K562 (cell line): ENCODE data around the gene SAMD9. TPM values are rescaled to one million over a fixed set of nuclear protein-coding genes. Genes with fewer than 3 reads are reported as not detected.

ENCODE experiments used
- HMG20A ChIP-seq: fragments of 450-650 bp; formaldehyde crosslinking; conservative IDR thresholded peaks from 2 replicates; pipeline ENCODE4 v1.4.0; 2020; ENCODE audit warnings: mild to moderate bottlenecking, mixed read lengths
- WHSC1 ChIP-seq: IDR thresholded peaks from one replicate; pipeline ENCODE4 v1.6.1; 2012; ENCODE audit warnings: low read length, control low read depth, inconsistent platforms
- ZNF518B ChIP-seq: fragments of 250-450 bp; sonication (Bioruptor Pico); IDR thresholded peaks from 2 replicates; pipeline ENCODE4 v1.5.0; 2021; ENCODE audit warnings: mild to moderate bottlenecking, moderate library complexity
- polyA plus RNA-seq, 8 experiments: library from polyadenylated mRNA; depleted of rRNA in 4 of 8; stranded (reverse) in 5 of 8; unstranded in 3 of 8; fragments of >200 nt; fragmentation: Nextera tagmentation in 2 of 8; fragmentation: Illumina TruSeq in 1 of 8; extraction: Ambion mirVana in 2 of 8; extraction: Trizol in 1 of 8; gene quantifications; 2 replicates each; pipeline versions ENCODE4 v1.2.1 to v1.2.3, GENCODE V29; 2011 to 2014; ENCODE audit warnings: inconsistent platforms in 1 of 8, missing spikeins in 1 of 8
- total RNA-seq, 7 experiments: library from RNA; depleted of rRNA in 6 of 7; stranded (reverse); fragments of >200 nt in 6 of 7; fragmentation: Illumina TruSeq in 2 of 7; extraction: Trizol in 2 of 7; gene quantifications; 2 replicates each; pipeline versions ENCODE4 v1.2.1 to v1.2.3, GENCODE V29; 2011 to 2021; ENCODE audit warnings: low replicate concordance in 1 of 7
- TF ChIP-seq, protein P1 (sequence below): IDR thresholded peaks from 2 replicates; pipeline ENCODE4 v1.6.1; 2011; ENCODE audit not compliant: insufficient read length; ENCODE audit errors: extremely low read depth

The SAMD9 gene
- total and polyA plus RNA-seq, 9 of the 15 experiments (the other 6 are each of a cell fraction or from before 2014, with no cell fraction given): 1.0 to 4.0 (median 1.9) TPM

DNA sequence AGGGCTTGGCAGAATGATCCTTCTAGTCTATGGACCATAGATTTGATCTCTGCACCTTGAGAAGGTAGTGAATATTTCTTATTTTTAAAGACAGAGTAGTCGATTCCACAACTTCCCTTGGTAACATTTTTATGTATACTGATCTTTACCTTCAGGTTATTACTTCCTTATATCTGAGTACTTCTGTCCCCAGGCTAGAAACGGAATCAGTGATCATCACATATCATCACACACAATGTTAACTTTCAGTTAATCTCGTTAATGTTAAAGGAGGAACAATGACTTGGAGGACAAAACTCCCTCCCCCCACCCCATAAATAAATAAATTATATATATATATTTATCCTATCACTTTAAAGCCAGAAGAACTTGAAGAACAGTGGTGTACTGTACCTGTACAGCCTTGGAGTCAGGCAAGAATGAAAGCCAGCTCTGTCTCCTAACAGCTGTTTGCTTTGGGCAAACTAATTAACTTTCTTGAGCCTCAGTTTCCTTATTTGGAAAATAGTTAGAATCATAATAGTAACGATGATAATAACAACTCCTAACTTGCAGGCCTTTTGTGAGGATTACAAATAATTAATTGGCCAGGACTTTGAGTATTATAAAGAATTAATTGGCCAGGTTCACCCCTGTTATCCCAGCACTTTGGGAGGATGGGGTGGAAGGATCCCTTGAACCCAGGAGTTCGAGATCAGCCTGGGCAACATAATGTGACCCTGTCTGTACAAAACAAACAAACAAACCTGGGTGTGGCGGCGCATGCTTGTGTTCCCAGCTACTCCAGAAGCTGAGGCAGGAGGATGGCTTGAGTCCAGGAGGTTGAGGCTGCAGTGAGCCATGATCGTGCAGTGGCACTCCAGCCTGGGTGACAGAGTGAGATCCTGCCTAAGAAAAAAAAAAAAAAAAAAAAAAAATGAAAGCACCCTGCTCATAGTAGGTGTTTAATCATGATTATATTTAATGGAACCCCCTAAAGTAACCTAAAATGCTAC, 63.5 kb downstream of the SAMD9 start (continued):
- TF ChIP-seq ZNF518B (no peak), HMG20A (CRISPR knock-in tag) (no peak), WHSC1 (no peak)
- TF ChIP-seq, protein P1, sequence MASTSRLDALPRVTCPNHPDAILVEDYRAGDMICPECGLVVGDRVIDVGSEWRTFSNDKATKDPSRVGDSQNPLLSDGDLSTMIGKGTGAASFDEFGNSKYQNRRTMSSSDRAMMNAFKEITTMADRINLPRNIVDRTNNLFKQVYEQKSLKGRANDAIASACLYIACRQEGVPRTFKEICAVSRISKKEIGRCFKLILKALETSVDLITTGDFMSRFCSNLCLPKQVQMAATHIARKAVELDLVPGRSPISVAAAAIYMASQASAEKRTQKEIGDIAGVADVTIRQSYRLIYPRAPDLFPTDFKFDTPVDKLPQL: no peak
